ENCODE data around the gene MMP2.

MMP2 gene

DNA sequence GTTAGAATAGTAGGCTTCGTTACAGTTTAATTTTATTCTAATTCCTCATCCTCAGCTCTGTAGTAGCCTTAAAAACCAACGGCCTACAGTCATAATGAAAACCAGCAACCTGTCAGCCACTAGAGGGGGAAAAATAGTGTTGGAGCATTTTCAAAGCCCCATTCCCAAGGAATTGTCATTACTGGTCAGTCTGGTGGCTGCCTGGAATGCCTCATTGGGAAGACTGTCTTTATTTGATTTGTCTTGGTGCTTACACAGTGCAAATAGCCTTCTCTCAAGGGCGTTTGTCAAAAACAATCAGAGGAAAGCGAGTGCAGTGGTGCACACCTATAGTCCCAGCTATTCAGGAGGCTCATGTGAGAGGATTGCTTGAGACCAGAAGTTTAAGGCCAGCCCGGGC, 34.6 kb downstream of the MMP2 start:
- DNase-seq (ENCODE audit: low read depth in 2 of 2) = no peak

GRCh38 chr16:55515111-55515510, 36.1 kb downstream of the MMP2 start:
- no peak for DNase-seq (ENCODE audit: low read depth in 2 of 2)

DNA sequence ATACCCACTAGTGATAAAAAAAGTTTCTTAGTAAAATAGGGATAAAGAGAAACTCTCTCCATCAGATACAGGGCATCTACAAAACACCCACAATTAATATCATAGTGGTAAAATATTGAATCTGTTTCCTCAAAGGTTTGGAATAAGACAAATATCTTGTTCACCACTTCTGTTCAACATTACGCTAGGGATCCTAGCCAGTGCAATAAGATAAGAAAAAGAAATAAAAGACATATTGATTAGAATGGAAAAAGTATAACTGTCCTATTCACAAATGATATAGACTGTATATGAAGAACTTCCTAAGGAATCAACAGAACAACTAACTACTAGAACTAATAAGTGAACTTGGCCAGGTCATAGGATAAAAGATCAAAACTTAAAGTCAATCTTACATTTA, 42.8 kb downstream of the MMP2 start:
- no peak for DNase-seq (ENCODE audit: low read depth in 2 of 2)

DNA sequence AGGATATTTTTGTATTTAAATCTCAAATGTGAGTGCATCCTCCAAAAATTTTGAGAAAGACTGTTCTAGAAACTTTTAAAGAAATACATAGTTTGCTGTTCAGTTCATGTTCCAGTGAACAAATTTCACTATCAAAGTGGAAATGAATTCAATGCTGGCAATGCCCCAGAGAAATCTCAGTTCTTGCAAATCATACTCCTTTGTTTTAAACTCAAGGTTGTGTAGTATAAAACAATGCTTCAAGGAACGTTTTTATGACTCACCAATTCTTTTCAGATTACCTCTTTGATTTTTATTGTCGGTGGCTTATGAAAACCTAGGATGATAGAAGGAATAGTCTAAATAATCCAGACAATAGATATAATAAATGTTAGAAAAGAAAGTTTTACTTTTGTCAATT, 47.4 kb downstream of the MMP2 start:
- DNase-seq (ENCODE audit: low read depth in 2 of 2) = no peak

DNA sequence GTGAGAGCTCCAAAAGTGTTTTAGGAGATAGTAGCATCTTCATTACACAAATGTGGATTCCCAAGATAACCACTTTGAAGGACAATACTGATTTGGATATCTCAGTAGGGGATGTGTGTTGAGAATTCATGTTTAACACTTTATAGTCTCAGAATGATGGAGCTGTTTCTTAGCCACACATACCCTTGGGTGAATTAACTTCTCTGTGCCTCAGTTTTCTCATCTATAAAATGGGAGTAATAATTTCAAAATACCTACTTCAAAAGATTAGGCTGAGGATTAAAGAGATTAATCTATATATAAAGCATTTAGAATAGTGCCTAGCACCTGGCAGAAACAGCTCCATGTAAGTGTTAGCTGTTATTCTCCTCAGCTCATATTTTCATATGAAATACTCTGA, 48.9 kb downstream of the MMP2 start:
- DNase-seq (ENCODE audit: low read depth in 2 of 2) = no peak

DNA sequence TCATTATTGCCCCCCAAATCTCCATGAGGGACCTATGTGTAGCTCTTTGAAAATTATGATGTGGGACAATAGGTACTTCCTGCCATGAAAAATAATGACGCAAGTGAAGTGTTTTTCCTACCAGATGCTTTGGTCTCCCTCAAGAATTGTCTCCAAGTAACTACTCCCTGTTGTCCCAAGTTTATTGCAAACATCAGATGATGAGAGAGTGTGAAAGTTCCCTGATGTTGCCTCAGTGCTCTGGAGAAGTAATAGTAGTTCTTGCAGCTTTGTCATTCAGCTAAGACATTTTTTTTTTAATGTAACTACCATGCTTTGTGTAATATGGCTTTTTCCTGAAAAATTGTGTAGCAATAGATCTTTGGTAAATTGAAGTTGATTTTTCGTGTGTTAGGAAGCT, 50.0 kb downstream of the MMP2 start:
- DNase-seq (ENCODE audit: low read depth in 2 of 2) = no peak

GRCh38 chr16:55530316-55530856, 51.4 kb downstream of the MMP2 start:
- DNase-seq (ENCODE audit: low read depth in 2 of 2) = no peak

GRCh38 chr16:55532227-55532626, 53.2 kb downstream of the MMP2 start:
- no peak for DNase-seq (ENCODE audit: low read depth in 2 of 2)

DNA sequence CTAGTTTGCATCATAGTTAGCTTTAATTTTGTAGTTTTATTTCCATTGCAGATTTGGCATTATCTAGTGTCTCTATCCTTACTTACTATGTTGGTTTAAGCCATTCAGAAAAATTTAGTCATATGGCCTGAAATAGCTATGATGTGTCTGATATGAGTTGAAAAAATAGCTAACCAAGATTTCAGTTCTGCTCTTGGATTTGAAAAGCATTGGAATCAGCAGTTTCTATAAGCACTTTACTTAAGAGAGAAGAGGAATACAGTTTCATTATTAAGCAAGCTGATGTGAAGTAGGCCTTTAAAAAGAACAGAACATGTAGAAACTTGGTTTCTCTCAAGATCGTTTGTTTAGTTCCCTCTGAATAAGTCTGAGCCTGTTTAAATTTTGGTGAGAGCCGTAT, 55.8 kb downstream of the MMP2 start:
- no peak for DNase-seq (ENCODE audit: low read depth in 2 of 2)

GRCh38 chr16:55539049-55539448, 60.1 kb downstream of the MMP2 start:
- DNase-seq (ENCODE audit: low read depth in 2 of 2) = no peak

GRCh38 chr16:55539488-55539887, 60.5 kb downstream of the MMP2 start:
- DNase-seq (ENCODE audit: low read depth in 2 of 2) = no peak

GRCh38 chr16:55540221-55540620, 61.2 kb downstream of the MMP2 start:
- DNase-seq (ENCODE audit: low read depth in 2 of 2) = no peak

DNA sequence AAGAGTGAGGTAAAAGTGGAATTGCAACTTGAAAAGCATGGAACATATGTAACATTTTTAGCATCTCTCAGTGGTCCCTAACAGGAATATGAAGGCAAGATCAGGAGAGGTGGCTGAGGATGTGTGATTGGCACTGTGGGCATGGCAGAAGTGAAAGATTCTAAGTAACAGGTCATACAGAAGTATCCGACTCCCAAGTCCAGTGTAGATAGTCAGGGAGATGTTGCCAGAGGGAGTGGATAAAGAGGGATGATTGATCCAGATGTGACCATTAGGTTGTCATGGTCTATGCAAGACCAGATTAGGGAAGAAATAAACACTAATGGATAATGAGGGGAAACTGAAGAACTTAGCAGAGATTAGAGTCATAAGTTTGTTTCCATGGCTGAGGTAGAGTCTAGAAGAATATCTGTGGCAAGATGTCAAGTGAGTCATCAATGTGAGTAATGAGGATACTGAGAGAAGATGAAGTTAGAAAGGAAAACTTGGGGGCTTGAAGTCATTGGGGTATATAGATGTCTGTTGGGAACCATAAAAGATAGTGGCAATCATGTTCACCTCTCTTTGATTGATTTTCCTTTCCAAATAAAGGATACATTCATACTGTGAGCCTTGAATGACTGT, 63.6 kb downstream of the MMP2 start:
- DNase-seq (ENCODE audit: low read depth in 2 of 2) = no peak

DNA sequence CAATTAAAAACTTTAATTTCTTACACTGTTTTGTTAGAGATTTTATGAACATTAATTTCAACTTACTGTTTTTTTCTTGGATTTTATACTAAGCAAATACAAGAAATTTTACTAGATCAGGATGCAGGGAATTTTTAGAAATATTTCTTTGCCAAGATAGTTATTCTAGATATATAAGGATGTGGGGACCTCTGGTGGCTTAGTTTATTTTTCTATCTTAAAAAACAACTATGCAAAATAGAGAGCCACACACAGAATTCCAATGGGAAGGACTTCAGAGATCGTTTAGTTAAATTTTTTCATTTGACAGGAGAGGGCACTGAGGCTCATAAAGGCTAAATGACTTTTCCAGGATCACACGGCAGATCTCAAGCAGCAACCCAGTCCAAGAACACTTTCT, 64.5 kb downstream of the MMP2 start:
- no peak for DNase-seq (ENCODE audit: low read depth in 2 of 2)

DNA sequence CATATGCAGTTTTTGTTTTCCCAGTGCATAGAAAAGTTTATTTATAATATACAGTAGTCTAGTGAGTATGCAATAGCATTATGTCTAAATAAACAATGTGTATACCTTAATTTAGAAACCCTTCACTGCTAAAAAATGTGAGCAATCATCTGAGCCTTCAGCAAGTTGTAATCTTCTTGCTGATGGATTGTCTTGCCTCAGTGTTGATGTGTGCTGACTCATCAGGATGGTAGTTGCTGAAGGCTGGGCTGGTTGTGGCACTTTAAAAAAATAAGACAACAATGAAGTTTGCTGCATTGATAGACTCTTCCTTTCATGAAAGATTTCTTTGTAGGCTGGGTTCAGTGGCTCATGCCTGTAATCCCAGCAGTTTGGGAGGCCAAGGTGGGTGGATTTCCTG, 73.6 kb downstream of the MMP2 start:
- DNase-seq (ENCODE audit: low read depth in 2 of 2) = no peak

DNA sequence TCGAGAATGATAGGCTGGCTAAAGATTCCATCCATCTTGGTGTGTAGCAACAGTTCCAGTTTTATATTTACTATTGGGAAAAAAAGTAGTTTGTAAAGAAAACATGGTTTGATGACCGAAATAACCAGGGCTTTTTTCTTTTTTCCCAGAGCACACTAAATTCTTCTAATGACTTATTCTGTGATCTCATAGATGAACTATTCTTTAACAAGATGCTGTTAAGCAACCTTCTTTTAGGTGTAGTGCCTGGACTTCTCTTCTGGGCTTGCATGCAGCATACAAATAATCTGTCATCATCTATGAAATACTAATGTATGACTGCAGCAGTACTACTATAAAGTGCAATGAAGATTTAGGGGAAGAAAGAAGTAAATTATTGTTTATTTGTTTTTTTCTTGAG, 76.4 kb downstream of the MMP2 start:
- no peak for DNase-seq (ENCODE audit: low read depth in 2 of 2)
